GM23338 (cell line): ENCODE data around the gene DDX4. TPM values are rescaled to one million over a fixed set of nuclear protein-coding genes. Genes with fewer than 3 reads are reported as not detected.

Source experiments
- ATAC-seq: fragments of 200-7000 bp; cut with Tn5 transposase; 3 replicates; pipeline ENCODE4 v1.9.1; 2020
- DNase-seq: peaks from one replicate; pipeline ENCODE4 v3.0.0-alpha.2; 2015; ENCODE audit warnings: low spot score
- H2AFZ ChIP-seq: fragments of 200-600 bp; sonication (generic); 2 replicates; pipeline ENCODE4 v1.8.0; 2016; ENCODE audit warnings: antibody characterized with exemption, mild to moderate bottlenecking, moderate library complexity
- H3F3A ChIP-seq: fragments of 200-600 bp; sonication (generic); replicated peaks from 2 replicates; pipeline ENCODE4 v1.8.0; 2017; ENCODE audit warnings: antibody characterized with exemption, mixed run types, low read depth
- H3K27ac ChIP-seq: fragments of 200-600 bp; sonication (generic); 2 replicates; pipeline ENCODE4 v1.6.1; 2016; ENCODE audit warnings: low read depth
- H3K27me3 ChIP-seq: fragments of 200-600 bp; sonication (generic); 2 replicates; pipeline ENCODE4 v1.8.0; 2016; ENCODE audit warnings: mild to moderate bottlenecking, mixed run types, moderate library complexity; ENCODE audit not compliant: insufficient read depth
- H3K36me3 ChIP-seq: fragments of 200-600 bp; sonication (generic); 2 replicates; pipeline ENCODE4 v1.8.0; 2016; ENCODE audit warnings: mild to moderate bottlenecking; ENCODE audit not compliant: insufficient read depth
- H3K4me1 ChIP-seq: fragments of 200-600 bp; sonication (generic); 2 replicates; pipeline ENCODE4 v1.8.0; 2016; ENCODE audit warnings: mild to moderate bottlenecking, moderate library complexity; ENCODE audit not compliant: insufficient read depth
- H3K4me2 ChIP-seq: fragments of 200-600 bp; sonication (generic); 2 replicates; pipeline ENCODE4 v1.7.1; 2017; ENCODE audit warnings: mixed run types
- H3K4me3 ChIP-seq: fragments of 200-600 bp; sonication (generic); 2 replicates; pipeline ENCODE4 v1.6.1; 2016; ENCODE audit warnings: mixed run types
- H3K79me2 ChIP-seq: fragments of 200-600 bp; sonication (generic); replicated peaks from 2 replicates; pipeline ENCODE4 v1.8.0; 2017; ENCODE audit warnings: mild to moderate bottlenecking; ENCODE audit not compliant: insufficient read depth
- H3K9me2 ChIP-seq: fragments of 200-600 bp; sonication (generic); 2 replicates; pipeline ENCODE4 v1.8.0; 2017; ENCODE audit not compliant: insufficient read depth
- H4K20me1 ChIP-seq: fragments of 200-600 bp; sonication (generic); replicated peaks from 2 replicates; pipeline ENCODE4 v1.8.0; 2017; ENCODE audit warnings: mild to moderate bottlenecking; ENCODE audit not compliant: insufficient read depth
- H3K27ac Mint-ChIP-seq: 2 replicates; pipeline ENCODE4 v1.8.0; 2020; ENCODE audit warnings: inconsistent platforms, mild to moderate bottlenecking, moderate library complexity, mixed read lengths
- H3K27me3 Mint-ChIP-seq: 3 replicates; pipeline ENCODE4 v1.8.0; 2022; ENCODE audit warnings: low read depth, mild to moderate bottlenecking, moderate library complexity, mixed read lengths, inconsistent platforms; ENCODE audit not compliant: insufficient read depth, poor library complexity
- H3K36me3 Mint-ChIP-seq: 3 replicates; pipeline ENCODE4 v1.8.0; 2021; ENCODE audit warnings: low read depth, mild to moderate bottlenecking, inconsistent platforms, moderate library complexity, mixed read lengths
- H3K4me1 Mint-ChIP-seq: 3 replicates; pipeline ENCODE4 v1.8.0; 2020; ENCODE audit warnings: mild to moderate bottlenecking, inconsistent platforms, mixed read lengths
- H3K4me3 Mint-ChIP-seq: 3 replicates; pipeline ENCODE4 v1.8.0; 2021; ENCODE audit warnings: moderate library complexity, mild to moderate bottlenecking, inconsistent platforms, mixed read lengths
- H3K9me3 Mint-ChIP-seq: 3 replicates; pipeline ENCODE4 v1.8.0; 2020; ENCODE audit warnings: moderate library complexity, mild to moderate bottlenecking, inconsistent platforms, mixed read lengths
- CREB1 ChIP-seq: fragments of 250-450 bp; sonication (Bioruptor Pico); IDR thresholded peaks from 2 replicates; pipeline ENCODE4 v1.5.0; 2020; ENCODE audit warnings: low read depth, mild to moderate bottlenecking, moderate library complexity
- CTCF ChIP-seq, 2 experiments: fragments of 200-600 bp in 1 of 2; sonication (generic) in 1 of 2; conservative IDR thresholded peaks; 2 replicates each; pipeline versions ENCODE4 v1.5.1 to v1.6.1; 2016 to 2017; ENCODE audit warnings: antibody characterized with exemption in 2 of 2, low read depth in 2 of 2, mild to moderate bottlenecking in 2 of 2, moderate library complexity in 1 of 2
- ETS1 ChIP-seq: IDR thresholded peaks from 2 replicates; pipeline ENCODE4 v1.6.1; 2016; ENCODE audit warnings: antibody characterized with exemption
- EZH2 ChIP-seq: fragments of 200-600 bp; sonication (generic); IDR thresholded peaks from one replicate; pipeline ENCODE4 v1.8.0; 2017; ENCODE audit warnings: antibody characterized with exemption, mild to moderate bottlenecking, low read depth; ENCODE audit not compliant: unreplicated experiment
- EZH2phosphoT487 ChIP-seq: fragments of 200-600 bp; sonication (generic); IDR thresholded peaks from one replicate; pipeline ENCODE4 v1.8.1; 2018; ENCODE audit warnings: antibody characterized with exemption; ENCODE audit not compliant: unreplicated experiment
- JUNB ChIP-seq: IDR thresholded peaks from one replicate; pipeline ENCODE4 v1.6.1; 2016; ENCODE audit warnings: antibody characterized with exemption; ENCODE audit not compliant: unreplicated experiment
- NANOG ChIP-seq: IDR thresholded peaks from 2 replicates; pipeline ENCODE4 v1.6.1; 2016; ENCODE audit warnings: antibody characterized with exemption, borderline replicate concordance
- POLR2AphosphoS5 ChIP-seq: IDR thresholded peaks from 2 replicates; pipeline ENCODE4 v1.6.1; 2016; ENCODE audit warnings: antibody characterized with exemption, low read depth
- STAT1 ChIP-seq: IDR thresholded peaks from one replicate; pipeline ENCODE4 v1.6.1; 2016; ENCODE audit warnings: antibody characterized with exemption; ENCODE audit not compliant: unreplicated experiment
- ZNF114 ChIP-seq: fragments of 250-450 bp; sonication (Bioruptor Pico); IDR thresholded peaks from 2 replicates; pipeline ENCODE4 v1.5.0; 2020; ENCODE audit warnings: mild to moderate bottlenecking, moderate library complexity
- ZNF331 ChIP-seq: fragments of 250-450 bp; sonication (Bioruptor Pico); IDR thresholded peaks from 2 replicates; pipeline ENCODE4 v1.5.0; 2020; ENCODE audit warnings: low read depth, mild to moderate bottlenecking, moderate library complexity
- polyA plus RNA-seq: library from polyadenylated mRNA; unstranded; fragments of >200 nt; fragmentation: Nextera tagmentation; extraction: Ambion mirVana; gene quantifications from 2 replicates; pipeline ENCODE4 v1.2.1, GENCODE V29; 2016
- total RNA-seq: library from RNA; depleted of rRNA; stranded (reverse); fragments of >200 nt; shearing (Covaris generic); gene quantifications from 2 replicates; pipeline ENCODE4 v1.2.3, GENCODE V29; 2014
- TF ChIP-seq, protein P1 (sequence below): fragments of 250-450 bp; sonication (Bioruptor Pico); IDR thresholded peaks from 2 replicates; pipeline ENCODE4 v1.5.0; 2020; ENCODE audit warnings: mild to moderate bottlenecking, moderate library complexity
- TF ChIP-seq, protein P2 (sequence below): IDR thresholded peaks from one replicate; pipeline ENCODE4 v1.6.1; 2018; ENCODE audit warnings: antibody characterized with exemption; ENCODE audit not compliant: unreplicated experiment

The DDX4 gene
- total and polyA plus RNA-seq, 2 experiments from 2014 or later: 0.83 TPM; not detected in 1

DNA sequence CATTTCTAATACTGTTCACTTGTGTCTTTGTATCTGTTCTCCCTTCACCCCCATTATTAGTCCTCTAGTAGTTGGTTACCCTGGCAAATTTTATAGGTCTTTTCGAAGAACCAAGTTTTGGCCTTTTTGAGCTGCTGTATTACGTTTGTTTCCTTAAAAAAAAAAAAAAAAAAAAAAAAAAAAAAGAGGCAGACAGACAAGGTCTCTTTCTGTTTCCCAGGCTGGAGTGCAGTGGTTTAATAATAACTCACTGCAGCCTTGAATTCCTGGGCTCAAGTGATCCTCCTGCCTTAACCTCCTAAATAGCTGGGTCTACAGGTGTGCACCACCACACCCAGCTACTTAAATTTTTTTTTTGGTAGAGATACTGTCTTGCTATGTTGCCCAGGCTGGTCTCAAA lies 20.9 kb downstream of the DDX4 start:
- Mint-ChIP-seq H3K27me3 (peaks cover 3% of the 10 kb centered on the region), H3K4me3 (no peak overlapping the region), H3K4me1 (no peaks in the 10 kb centered on the region), H3K9me3 (no peaks in the 10 kb centered on the region), H3K27ac (no peak overlapping the region), H3K36me3 (no peaks in the 10 kb centered on the region)
- H3K27me3 ChIP-seq: no peaks in the 10 kb centered on the region
- TF ChIP-seq, protein P1, sequence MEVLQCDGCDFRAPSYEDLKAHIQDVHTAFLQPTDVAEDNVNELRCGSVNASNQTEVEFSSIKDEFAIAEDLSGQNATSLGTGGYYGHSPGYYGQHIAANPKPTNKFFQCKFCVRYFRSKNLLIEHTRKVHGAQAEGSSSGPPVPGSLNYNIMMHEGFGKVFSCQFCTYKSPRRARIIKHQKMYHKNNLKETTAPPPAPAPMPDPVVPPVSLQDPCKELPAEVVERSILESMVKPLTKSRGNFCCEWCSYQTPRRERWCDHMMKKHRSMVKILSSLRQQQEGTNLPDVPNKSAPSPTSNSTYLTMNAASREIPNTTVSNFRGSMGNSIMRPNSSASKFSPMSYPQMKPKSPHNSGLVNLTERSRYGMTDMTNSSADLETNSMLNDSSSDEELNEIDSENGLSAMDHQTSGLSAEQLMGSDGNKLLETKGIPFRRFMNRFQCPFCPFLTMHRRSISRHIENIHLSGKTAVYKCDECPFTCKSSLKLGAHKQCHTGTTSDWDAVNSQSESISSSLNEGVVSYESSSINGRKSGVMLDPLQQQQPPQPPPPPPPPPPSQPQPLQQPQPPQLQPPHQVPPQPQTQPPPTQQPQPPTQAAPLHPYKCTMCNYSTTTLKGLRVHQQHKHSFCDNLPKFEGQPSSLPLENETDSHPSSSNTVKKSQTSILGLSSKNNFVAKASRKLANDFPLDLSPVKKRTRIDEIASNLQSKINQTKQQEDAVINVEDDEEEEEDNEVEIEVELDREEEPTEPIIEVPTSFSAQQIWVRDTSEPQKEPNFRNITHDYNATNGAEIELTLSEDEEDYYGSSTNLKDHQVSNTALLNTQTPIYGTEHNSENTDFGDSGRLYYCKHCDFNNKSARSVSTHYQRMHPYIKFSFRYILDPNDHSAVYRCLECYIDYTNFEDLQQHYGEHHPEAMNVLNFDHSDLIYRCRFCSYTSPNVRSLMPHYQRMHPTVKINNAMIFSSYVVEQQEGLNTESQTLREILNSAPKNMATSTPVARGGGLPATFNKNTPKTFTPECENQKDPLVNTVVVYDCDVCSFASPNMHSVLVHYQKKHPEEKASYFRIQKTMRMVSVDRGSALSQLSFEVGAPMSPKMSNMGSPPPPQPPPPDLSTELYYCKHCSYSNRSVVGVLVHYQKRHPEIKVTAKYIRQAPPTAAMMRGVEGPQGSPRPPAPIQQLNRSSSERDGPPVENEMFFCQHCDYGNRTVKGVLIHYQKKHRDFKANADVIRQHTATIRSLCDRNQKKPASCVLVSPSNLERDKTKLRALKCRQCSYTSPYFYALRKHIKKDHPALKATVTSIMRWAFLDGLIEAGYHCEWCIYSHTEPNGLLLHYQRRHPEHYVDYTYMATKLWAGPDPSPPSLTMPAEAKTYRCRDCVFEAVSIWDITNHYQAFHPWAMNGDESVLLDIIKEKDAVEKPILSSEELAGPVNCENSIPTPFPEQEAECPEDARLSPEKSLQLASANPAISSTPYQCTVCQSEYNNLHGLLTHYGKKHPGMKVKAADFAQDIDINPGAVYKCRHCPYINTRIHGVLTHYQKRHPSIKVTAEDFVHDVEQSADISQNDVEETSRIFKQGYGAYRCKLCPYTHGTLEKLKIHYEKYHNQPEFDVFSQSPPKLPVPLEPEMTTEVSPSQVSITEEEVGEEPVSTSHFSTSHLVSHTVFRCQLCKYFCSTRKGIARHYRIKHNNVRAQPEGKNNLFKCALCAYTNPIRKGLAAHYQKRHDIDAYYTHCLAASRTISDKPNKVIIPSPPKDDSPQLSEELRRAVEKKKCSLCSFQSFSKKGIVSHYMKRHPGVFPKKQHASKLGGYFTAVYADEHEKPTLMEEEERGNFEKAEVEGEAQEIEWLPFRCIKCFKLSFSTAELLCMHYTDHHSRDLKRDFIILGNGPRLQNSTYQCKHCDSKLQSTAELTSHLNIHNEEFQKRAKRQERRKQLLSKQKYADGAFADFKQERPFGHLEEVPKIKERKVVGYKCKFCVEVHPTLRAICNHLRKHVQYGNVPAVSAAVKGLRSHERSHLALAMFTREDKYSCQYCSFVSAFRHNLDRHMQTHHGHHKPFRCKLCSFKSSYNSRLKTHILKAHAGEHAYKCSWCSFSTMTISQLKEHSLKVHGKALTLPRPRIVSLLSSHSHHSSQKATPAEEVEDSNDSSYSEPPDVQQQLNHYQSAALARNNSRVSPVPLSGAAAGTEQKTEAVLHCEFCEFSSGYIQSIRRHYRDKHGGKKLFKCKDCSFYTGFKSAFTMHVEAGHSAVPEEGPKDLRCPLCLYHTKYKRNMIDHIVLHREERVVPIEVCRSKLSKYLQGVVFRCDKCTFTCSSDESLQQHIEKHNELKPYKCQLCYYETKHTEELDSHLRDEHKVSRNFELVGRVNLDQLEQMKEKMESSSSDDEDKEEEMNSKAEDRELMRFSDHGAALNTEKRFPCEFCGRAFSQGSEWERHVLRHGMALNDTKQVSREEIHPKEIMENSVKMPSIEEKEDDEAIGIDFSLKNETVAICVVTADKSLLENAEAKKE: no peak
- TF ChIP-seq CREB1 (CRISPR knock-in tag) (no peak), ETS1 (no peak), ZNF114 (CRISPR knock-in tag) (no peak), POLR2AphosphoS5 (no peak), ZNF331 (CRISPR knock-in tag) (no peak), EZH2 (no peak), STAT1 (no peak), NANOG (no peak), CTCF (conservative IDR thresholded peaks at IDR 0.05; ENCODE audit: low read depth in 2 of 2) (no peak), EZH2phosphoT487 (no peak), JUNB (no peak)
- TF ChIP-seq, protein P2, sequence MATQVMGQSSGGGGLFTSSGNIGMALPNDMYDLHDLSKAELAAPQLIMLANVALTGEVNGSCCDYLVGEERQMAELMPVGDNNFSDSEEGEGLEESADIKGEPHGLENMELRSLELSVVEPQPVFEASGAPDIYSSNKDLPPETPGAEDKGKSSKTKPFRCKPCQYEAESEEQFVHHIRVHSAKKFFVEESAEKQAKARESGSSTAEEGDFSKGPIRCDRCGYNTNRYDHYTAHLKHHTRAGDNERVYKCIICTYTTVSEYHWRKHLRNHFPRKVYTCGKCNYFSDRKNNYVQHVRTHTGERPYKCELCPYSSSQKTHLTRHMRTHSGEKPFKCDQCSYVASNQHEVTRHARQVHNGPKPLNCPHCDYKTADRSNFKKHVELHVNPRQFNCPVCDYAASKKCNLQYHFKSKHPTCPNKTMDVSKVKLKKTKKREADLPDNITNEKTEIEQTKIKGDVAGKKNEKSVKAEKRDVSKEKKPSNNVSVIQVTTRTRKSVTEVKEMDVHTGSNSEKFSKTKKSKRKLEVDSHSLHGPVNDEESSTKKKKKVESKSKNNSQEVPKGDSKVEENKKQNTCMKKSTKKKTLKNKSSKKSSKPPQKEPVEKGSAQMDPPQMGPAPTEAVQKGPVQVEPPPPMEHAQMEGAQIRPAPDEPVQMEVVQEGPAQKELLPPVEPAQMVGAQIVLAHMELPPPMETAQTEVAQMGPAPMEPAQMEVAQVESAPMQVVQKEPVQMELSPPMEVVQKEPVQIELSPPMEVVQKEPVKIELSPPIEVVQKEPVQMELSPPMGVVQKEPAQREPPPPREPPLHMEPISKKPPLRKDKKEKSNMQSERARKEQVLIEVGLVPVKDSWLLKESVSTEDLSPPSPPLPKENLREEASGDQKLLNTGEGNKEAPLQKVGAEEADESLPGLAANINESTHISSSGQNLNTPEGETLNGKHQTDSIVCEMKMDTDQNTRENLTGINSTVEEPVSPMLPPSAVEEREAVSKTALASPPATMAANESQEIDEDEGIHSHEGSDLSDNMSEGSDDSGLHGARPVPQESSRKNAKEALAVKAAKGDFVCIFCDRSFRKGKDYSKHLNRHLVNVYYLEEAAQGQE: no peak
- H4K20me1 ChIP-seq: no peaks in the 10 kb centered on the region
- H3K79me2 ChIP-seq: no peaks in the 10 kb centered on the region
- no peak for ATAC-seq
- no peaks in the 10 kb centered on the region for H3K4me1 ChIP-seq
- H3K36me3 ChIP-seq: no peaks in the 10 kb centered on the region
- no peaks in the 10 kb centered on the region for H3F3A ChIP-seq
- no peak overlapping the region for H3K4me2 ChIP-seq
- H3K4me3 ChIP-seq: no peak overlapping the region
- no peak for DNase-seq
- no peaks in the 10 kb centered on the region for H3K9me2 ChIP-seq
- no peak overlapping the region for H2AFZ ChIP-seq
- H3K27ac ChIP-seq: no peak overlapping the region
